Inflammatory macrophage treated with lipopolysaccharide for 1 hour (primary cell): Measurements from ENCODE around the gene ZNF470.

Experiments
- DNase-seq, 2 donors: peaks; one replicate each; pipeline ENCODE4 v3.0.0-alpha.2; 2020 to 2022

Gene ZNF470

GRCh38 chr19:56611288-56611687, 44.0 kb downstream of the ZNF470 start:
- DNase-seq, result no peak

GRCh38 chr19:56612737-56613136, 45.5 kb downstream of the ZNF470 start:
- no peak for DNase-seq

GRCh38 chr19:56613639-56614038, 46.4 kb downstream of the ZNF470 start:
- DNase-seq, result no peak

GRCh38 chr19:56617531-56617930, 50.3 kb downstream of the ZNF470 start:
- DNase-seq, result no peak

GRCh38 chr19:56619121-56619520, 51.9 kb downstream of the ZNF470 start:
- DNase-seq, result no peak

GRCh38 chr19:56622374-56622773, 55.1 kb downstream of the ZNF470 start:
- no peak for DNase-seq

- no peak for DNase-seq
Observed at GRCh38 chr19:56623006-56623405, 55.7 kb downstream of the ZNF470 start.

- no peak for DNase-seq
Observed at GRCh38 chr19:56625708-56626107, 58.4 kb downstream of the ZNF470 start.

GRCh38 chr19:56633021-56633420, 65.8 kb downstream of the ZNF470 start:
- DNase-seq, result no peak

- peak; percentile 21 to 27 for DNase-seq
Observed at GRCh38 chr19:56637976-56638555, 70.8 kb downstream of the ZNF470 start.
